H1 (cell line): ENCODE results near the gene SMTNL2. TPM values are rescaled to one million over a fixed set of nuclear protein-coding genes. Genes with fewer than 3 reads are reported as not detected.

Experiments
- ASH2L ChIP-seq: fragments of 200-600, 300-600 bp; sonication (generic); IDR thresholded peaks from one replicate; pipeline ENCODE4 v1.7.1; 2017; ENCODE audit warnings: low read length
- ATF2 ChIP-seq: IDR thresholded peaks from 2 replicates; pipeline ENCODE4 v1.6.1; 2012; ENCODE audit warnings: low read length, inconsistent platforms
- polyA plus RNA-seq, 7 experiments: library from polyadenylated mRNA; depleted of rRNA in 3 of 7; stranded (reverse) in 5 of 7; unstranded in 2 of 7; fragments of >200 nt in 5 of 7; fragments of 200-250 nt in 2 of 7; gene quantifications; 1 replicate in 5 of 7; 2 replicates in 1 of 7; 4 replicates in 1 of 7; pipeline versions ENCODE4 v1.2.1 to v1.2.3, GENCODE V29; 2011 to 2013; ENCODE audit warnings: missing spikeins in 2 of 7, mixed read lengths in 2 of 7
- total RNA-seq: library from RNA; stranded (reverse); fragmentation: NEBNext Ultra II Directional; extraction: Animal tissue kit (Norgen Biotek cat#: 25700); gene quantifications from 2 replicates; pipeline ENCODE4 v1.2.1, GENCODE V29; 2021
- TF ChIP-seq, protein P1 (sequence below): fragments of 300-600 bp; sonication (generic); IDR thresholded peaks from 2 replicates; pipeline ENCODE4 v1.7.1; 2012; ENCODE audit warnings: low read length, moderate library complexity, mild to moderate bottlenecking, inconsistent platforms; ENCODE audit not compliant: insufficient replicate concordance

The SMTNL2 gene
- total and polyA plus RNA-seq, 2 of the 8 experiments (the other 6 are each of a cell fraction or from before 2014, with no cell fraction given): 3.6 to 4.5 TPM

DNA sequence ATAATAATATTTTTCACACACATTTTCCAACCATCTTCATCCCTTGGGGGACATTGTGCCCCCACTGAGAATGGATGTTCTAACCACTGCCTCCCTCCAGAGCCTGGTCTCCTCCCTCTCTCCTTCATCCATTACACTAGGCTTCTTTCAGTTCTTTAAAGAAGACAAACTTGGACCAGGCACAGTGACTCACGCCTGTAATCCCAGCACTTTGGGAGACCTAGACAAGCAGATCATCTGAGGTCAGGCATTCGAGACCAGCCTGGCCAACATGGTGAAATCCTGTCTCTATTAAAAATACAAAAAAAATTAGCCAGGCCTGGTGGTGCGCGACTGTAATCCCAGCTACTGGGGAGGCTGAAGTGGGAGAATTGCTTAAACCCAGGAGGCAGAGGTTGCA is 50.6 kb downstream of the SMTNL2 start (continued):
- TF ChIP-seq, protein P1, sequence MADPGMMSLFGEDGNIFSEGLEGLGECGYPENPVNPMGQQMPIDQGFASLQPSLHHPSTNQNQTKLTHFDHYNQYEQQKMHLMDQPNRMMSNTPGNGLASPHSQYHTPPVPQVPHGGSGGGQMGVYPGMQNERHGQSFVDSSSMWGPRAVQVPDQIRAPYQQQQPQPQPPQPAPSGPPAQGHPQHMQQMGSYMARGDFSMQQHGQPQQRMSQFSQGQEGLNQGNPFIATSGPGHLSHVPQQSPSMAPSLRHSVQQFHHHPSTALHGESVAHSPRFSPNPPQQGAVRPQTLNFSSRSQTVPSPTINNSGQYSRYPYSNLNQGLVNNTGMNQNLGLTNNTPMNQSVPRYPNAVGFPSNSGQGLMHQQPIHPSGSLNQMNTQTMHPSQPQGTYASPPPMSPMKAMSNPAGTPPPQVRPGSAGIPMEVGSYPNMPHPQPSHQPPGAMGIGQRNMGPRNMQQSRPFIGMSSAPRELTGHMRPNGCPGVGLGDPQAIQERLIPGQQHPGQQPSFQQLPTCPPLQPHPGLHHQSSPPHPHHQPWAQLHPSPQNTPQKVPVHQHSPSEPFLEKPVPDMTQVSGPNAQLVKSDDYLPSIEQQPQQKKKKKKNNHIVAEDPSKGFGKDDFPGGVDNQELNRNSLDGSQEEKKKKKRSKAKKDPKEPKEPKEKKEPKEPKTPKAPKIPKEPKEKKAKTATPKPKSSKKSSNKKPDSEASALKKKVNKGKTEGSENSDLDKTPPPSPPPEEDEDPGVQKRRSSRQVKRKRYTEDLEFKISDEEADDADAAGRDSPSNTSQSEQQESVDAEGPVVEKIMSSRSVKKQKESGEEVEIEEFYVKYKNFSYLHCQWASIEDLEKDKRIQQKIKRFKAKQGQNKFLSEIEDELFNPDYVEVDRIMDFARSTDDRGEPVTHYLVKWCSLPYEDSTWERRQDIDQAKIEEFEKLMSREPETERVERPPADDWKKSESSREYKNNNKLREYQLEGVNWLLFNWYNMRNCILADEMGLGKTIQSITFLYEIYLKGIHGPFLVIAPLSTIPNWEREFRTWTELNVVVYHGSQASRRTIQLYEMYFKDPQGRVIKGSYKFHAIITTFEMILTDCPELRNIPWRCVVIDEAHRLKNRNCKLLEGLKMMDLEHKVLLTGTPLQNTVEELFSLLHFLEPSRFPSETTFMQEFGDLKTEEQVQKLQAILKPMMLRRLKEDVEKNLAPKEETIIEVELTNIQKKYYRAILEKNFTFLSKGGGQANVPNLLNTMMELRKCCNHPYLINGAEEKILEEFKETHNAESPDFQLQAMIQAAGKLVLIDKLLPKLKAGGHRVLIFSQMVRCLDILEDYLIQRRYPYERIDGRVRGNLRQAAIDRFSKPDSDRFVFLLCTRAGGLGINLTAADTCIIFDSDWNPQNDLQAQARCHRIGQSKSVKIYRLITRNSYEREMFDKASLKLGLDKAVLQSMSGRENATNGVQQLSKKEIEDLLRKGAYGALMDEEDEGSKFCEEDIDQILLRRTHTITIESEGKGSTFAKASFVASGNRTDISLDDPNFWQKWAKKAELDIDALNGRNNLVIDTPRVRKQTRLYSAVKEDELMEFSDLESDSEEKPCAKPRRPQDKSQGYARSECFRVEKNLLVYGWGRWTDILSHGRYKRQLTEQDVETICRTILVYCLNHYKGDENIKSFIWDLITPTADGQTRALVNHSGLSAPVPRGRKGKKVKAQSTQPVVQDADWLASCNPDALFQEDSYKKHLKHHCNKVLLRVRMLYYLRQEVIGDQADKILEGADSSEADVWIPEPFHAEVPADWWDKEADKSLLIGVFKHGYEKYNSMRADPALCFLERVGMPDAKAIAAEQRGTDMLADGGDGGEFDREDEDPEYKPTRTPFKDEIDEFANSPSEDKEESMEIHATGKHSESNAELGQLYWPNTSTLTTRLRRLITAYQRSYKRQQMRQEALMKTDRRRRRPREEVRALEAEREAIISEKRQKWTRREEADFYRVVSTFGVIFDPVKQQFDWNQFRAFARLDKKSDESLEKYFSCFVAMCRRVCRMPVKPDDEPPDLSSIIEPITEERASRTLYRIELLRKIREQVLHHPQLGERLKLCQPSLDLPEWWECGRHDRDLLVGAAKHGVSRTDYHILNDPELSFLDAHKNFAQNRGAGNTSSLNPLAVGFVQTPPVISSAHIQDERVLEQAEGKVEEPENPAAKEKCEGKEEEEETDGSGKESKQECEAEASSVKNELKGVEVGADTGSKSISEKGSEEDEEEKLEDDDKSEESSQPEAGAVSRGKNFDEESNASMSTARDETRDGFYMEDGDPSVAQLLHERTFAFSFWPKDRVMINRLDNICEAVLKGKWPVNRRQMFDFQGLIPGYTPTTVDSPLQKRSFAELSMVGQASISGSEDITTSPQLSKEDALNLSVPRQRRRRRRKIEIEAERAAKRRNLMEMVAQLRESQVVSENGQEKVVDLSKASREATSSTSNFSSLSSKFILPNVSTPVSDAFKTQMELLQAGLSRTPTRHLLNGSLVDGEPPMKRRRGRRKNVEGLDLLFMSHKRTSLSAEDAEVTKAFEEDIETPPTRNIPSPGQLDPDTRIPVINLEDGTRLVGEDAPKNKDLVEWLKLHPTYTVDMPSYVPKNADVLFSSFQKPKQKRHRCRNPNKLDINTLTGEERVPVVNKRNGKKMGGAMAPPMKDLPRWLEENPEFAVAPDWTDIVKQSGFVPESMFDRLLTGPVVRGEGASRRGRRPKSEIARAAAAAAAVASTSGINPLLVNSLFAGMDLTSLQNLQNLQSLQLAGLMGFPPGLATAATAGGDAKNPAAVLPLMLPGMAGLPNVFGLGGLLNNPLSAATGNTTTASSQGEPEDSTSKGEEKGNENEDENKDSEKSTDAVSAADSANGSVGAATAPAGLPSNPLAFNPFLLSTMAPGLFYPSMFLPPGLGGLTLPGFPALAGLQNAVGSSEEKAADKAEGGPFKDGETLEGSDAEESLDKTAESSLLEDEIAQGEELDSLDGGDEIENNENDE: no peak
- TF ChIP-seq ASH2L (no peak), ATF2 (no peak)
